Measurements from ENCODE around the gene SRC.

SRC gene

DNA sequence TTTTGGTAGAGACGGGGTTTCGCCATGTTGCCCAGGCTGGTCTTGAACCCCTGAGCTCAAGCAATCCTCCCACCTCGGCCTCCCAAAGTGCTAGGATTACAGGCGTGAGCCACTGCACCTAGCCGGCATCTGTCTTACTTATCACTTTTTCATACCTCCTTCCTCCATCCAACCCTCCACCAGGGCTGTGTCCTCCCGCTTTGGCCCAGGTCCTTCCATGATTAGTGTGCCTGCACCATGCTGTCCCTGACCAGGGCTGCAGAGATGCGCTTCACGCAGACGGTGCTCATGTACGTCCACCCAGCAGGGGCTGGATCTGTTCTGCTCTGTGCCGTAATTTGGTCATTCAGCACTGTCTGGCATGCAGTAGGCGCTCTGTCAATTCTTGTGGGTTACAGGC, 85.8 kb downstream of the SRC start:
- DNase-seq (ENCODE audit: low read depth) = no peak
- no peak overlapping the region for H3K4me3 ChIP-seq (ENCODE audit: control insufficient read depth, low read depth, low read length)
- TF ChIP-seq CTCF (IDR thresholded peaks at IDR 0.05; ENCODE audit: control insufficient read depth, insufficient read depth, low read depth, low read length, missing control alignments) = no peak

DNA sequence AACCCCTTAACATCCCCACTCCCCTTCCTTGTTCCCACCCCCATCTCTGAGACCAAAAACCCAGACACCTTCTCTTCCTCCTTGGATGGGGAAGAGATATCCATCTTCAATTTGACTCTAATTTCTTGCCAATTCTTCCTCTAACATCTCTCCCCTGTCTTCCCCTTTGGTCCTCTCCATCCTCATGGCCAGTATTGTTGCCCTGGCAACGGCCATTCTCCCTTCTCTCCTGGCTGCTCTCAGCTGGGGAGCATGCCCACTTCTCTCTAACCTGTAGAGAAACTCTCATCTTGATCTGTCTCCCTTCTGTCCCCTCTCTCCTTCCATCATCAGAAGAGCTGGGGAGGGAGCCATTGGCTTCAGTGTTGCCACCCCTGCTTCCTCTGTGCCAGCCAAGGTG, 86.7 kb downstream of the SRC start:
- no peak for TF ChIP-seq CTCF (IDR thresholded peaks at IDR 0.05; ENCODE audit: control insufficient read depth, insufficient read depth, low read depth, low read length, missing control alignments)
- H3K4me3 ChIP-seq (ENCODE audit: control insufficient read depth, low read depth, low read length) = no peak overlapping the region
- DNase-seq (ENCODE audit: low read depth) = no peak

- TF ChIP-seq CTCF (IDR thresholded peaks at IDR 0.05; ENCODE audit: control insufficient read depth, insufficient read depth, low read depth, low read length, missing control alignments) = no peak
- no peak for DNase-seq (ENCODE audit: low read depth)
- H3K4me3 ChIP-seq (ENCODE audit: control insufficient read depth, low read depth, low read length) = no peak overlapping the region
These were observed 89.7 kb downstream of the SRC start for GRCh38 chr20:37435607-37436006.

GRCh38 chr20:37436527-37437186, 90.7 kb downstream of the SRC start:
- no peak overlapping the region for H3K4me3 ChIP-seq (ENCODE audit: control insufficient read depth, low read depth, low read length)
- TF ChIP-seq CTCF (IDR thresholded peaks at IDR 0.05; ENCODE audit: control insufficient read depth, insufficient read depth, low read depth, low read length, missing control alignments) = no peak
- no peak for DNase-seq (ENCODE audit: low read depth)

DNA sequence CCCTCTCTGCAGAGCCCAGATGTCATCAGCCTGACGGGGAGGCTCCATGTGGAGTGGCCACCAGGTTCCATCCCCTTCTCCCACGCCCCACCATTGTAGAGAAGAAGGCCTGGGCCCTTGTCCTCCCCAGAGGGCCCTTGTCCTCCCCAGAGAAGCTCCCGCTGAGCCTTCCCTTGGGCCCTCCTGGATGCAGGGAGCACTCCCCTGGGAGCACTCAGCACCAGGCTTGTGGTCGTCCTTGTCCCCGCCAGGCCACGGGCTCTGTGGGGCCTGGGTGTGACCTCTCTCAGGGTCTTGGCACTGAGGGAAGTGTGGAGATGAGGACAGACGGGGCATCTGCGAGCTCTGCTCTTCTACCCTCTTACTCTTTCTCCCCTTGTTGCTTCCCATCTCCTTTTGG, 91.7 kb downstream of the SRC start:
- DNase-seq (ENCODE audit: low read depth) = no peak
- no peak overlapping the region for H3K4me3 ChIP-seq (ENCODE audit: control insufficient read depth, low read depth, low read length)
- TF ChIP-seq CTCF (IDR thresholded peaks at IDR 0.05; ENCODE audit: control insufficient read depth, insufficient read depth, low read depth, low read length, missing control alignments) = no peak

GRCh38 chr20:37438464-37439222, 92.7 kb downstream of the SRC start:
- TF ChIP-seq CTCF (IDR thresholded peaks at IDR 0.05; ENCODE audit: control insufficient read depth, insufficient read depth, low read depth, low read length, missing control alignments) = no peak
- no peak overlapping the region for H3K4me3 ChIP-seq (ENCODE audit: control insufficient read depth, low read depth, low read length)
- no peak for DNase-seq (ENCODE audit: low read depth)

Data from AG09309 (cell line).